Left lung (tissue), 10 donors: ENCODE measurements around the gene PSME1. TPM values are rescaled to one million over a fixed set of nuclear protein-coding genes. Genes with fewer than 3 reads are reported as not detected.

Source experiments
- ATAC-seq: fragments of 200-7000 bp; cut with Tn5 transposase; one replicate; pipeline ENCODE4 v1.9.1; 2020; ENCODE audit warnings: moderate library complexity
- DNase-seq, 4 donors: peaks; one replicate each; pipeline ENCODE4 v3.0.0-alpha.2; 2013 to 2020
- H3K27ac ChIP-seq, 2 donors: fragments of 200-600 bp; sonication (generic) in 1 of 2; one replicate each; pipeline versions ENCODE4 v1.5.0 to v1.8.0; 2020 to 2021
- H3K27me3 ChIP-seq, 2 donors: fragments of 200-600 bp; sonication (generic) in 1 of 2; one replicate each; pipeline versions ENCODE4 v1.5.0 to v1.8.0; 2020 to 2021
- H3K36me3 ChIP-seq, 2 donors: fragments of 200-600 bp; sonication (generic) in 1 of 2; one replicate each; pipeline versions ENCODE4 v1.5.0 to v1.8.0; 2020 to 2021
- H3K4me1 ChIP-seq, 2 donors: fragments of 200-600 bp; one replicate each; pipeline ENCODE4 v1.8.0; 2021
- H3K4me3 ChIP-seq, 2 donors: fragments of 200-600 bp; sonication (generic) in 1 of 2; one replicate each; pipeline versions ENCODE4 v1.5.0 to v1.8.0; 2020 to 2021; ENCODE audit warnings: mild to moderate bottlenecking in 1 of 2
- H3K9me3 ChIP-seq, 2 donors: fragments of 200-600 bp; sonication (generic) in 1 of 2; one replicate each; pipeline versions ENCODE4 v1.5.0 to v1.8.0; 2020 to 2021
- intact Hi-C, 2 donors: fragments of 100-400 bp; cut with DNase I; formaldehyde crosslinking; loops; one replicate each; pipeline versions ENCODE4 v1.11.2 to v1.14.2; 2022
- polyA plus RNA-seq, 6 donors: library from polyadenylated mRNA; unstranded; fragments of 120-200 nt; gene quantifications; one replicate each; pipeline ENCODE4 v1.2.1, GENCODE V29; 2013; ENCODE audit not compliant: insufficient read length in 6 of 6
- total RNA-seq, 2 donors: library from RNA; stranded (reverse); fragmentation: NEBNext Ultra II Directional; extraction: Animal tissue kit (Norgen Biotek cat#: 25700); gene quantifications; one replicate each; pipeline ENCODE4 v1.2.1, GENCODE V29; 2021
- TF ChIP-seq, protein P1 (sequence below), 2 donors: fragments of 200-600 bp; sonication (generic) in 1 of 2; IDR thresholded peaks; one replicate each; pipeline versions ENCODE4 v1.5.0 to v1.8.0; 2021; ENCODE audit warnings: antibody characterized with exemption in 2 of 2
- donor health status: DM: no; HTN: yes; CAD: no.
- donor health status: DM: no; HTN: no; CAD: no.

The PSME1 gene
- total and polyA plus RNA-seq, 8 donors, result 189 to 236 (median 212) TPM

DNA sequence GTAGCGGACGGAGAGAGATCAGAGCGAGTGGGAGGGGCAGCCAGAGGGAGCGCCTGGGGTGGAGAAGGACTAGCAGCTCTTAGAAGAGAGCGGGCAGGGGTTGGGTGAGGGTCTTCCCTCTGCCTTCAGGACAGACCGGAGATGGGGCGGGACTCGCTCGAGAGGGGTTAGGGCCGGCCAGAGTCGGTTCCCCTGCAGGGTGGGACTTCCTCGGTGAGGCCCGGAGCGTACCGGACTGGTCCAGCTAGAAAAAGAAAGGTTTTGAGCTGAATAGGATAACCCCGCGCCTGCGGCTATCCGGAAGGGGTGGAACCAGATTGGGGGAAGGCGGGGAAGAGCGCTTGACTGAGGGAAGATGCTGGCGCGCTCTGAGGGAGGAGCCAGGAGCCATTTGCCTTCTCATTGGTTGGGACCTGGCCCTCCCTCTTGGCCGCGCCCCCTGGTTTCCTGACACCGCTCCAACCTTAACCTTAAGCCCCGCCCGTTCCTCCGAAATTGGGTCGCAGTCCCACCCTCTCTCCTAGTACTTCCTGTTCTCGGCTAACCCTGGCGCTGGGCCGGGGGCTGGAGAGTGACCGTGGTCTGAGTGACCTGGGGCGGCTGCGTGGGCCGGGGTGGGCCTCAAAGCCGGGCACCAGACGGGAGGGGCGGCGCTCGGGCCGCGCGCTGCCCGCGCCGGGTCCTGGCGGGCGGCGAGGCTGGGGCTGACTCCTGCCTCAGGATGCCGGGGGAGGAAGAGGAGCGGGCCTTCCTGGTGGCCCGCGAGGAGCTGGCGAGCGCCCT lies 11.2 kb downstream of the PSME1 start, which contains the start of gene RNF31:
TSS of gene RNF31 (plus strand) at position 521 of the 783 bp plus-strand sequence. CDS start at position 722, 201 bp downstream.
- Histone ChIP-seq H3K27me3 (no peaks in the 10 kb centered on the region), H3K9me3 (no peaks in the 10 kb centered on the region), H3K4me3 (peak within 1 kb of the TSS; percentile 80 to 100), H3K36me3 (peaks cover 0 to 60% of the 10 kb centered on the region in 2 donors), H3K4me1 (peaks cover 13 to 48% of the 10 kb centered on the region in 2 donors), H3K27ac (peak within 1 kb of the TSS; percentile 92 to 95)
- TF ChIP-seq, protein P1, sequence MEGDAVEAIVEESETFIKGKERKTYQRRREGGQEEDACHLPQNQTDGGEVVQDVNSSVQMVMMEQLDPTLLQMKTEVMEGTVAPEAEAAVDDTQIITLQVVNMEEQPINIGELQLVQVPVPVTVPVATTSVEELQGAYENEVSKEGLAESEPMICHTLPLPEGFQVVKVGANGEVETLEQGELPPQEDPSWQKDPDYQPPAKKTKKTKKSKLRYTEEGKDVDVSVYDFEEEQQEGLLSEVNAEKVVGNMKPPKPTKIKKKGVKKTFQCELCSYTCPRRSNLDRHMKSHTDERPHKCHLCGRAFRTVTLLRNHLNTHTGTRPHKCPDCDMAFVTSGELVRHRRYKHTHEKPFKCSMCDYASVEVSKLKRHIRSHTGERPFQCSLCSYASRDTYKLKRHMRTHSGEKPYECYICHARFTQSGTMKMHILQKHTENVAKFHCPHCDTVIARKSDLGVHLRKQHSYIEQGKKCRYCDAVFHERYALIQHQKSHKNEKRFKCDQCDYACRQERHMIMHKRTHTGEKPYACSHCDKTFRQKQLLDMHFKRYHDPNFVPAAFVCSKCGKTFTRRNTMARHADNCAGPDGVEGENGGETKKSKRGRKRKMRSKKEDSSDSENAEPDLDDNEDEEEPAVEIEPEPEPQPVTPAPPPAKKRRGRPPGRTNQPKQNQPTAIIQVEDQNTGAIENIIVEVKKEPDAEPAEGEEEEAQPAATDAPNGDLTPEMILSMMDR (IDR thresholded peaks at IDR 0.05), result no peak
- DNase-seq (peak; percentile 97 to 99 (median 98)), ATAC-seq (peak; percentile 95)
- intact Hi-C loops, result no loop called here

DNA sequence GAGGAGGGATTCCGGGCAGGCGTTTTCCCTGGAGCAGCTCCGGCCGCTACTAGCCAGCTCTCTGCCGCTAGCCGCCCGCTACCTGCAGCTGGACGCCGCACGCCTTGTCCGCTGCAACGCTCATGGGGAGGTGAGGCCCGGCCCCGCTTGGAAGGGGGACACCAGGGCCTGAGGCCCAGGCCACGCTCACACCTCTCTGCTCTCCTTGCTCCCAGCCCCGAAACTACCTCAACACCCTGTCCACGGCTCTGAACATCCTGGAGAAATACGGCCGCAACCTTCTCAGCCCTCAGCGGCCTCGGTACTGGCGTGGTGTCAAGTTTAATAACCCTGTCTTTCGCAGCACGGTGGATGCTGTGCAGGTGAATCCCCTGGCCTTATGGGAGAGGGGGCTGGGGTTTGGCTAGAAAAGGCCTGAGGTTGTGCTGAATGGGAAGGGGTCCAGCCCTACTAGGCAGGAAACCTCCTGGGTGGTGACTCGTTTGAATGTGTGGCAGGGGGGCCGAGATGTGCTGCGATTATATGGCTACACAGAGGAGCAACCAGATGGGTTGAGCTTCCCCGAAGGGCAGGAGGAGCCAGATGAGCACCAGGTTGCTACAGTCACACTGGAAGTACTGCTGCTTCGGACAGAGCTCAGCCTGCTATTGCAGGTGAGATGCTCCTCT lies 11.9 kb downstream of the PSME1 start:
- Histone ChIP-seq H3K27ac (peak overlapping the region; percentile 57 to 95), H3K27me3 (no peaks in the 10 kb centered on the region), H3K36me3 (peaks cover 0 to 60% of the 10 kb centered on the region in 2 donors), H3K9me3 (no peaks in the 10 kb centered on the region), H3K4me3 (peak overlapping the region; percentile 80 to 100), H3K4me1 (peaks cover 12 to 45% of the 10 kb centered on the region in 2 donors)
- TF ChIP-seq, protein P1 (IDR thresholded peaks at IDR 0.05), result no peak
- DNase-seq (no peak), ATAC-seq (no peak)
- intact Hi-C loops, result no loop called here

DNA sequence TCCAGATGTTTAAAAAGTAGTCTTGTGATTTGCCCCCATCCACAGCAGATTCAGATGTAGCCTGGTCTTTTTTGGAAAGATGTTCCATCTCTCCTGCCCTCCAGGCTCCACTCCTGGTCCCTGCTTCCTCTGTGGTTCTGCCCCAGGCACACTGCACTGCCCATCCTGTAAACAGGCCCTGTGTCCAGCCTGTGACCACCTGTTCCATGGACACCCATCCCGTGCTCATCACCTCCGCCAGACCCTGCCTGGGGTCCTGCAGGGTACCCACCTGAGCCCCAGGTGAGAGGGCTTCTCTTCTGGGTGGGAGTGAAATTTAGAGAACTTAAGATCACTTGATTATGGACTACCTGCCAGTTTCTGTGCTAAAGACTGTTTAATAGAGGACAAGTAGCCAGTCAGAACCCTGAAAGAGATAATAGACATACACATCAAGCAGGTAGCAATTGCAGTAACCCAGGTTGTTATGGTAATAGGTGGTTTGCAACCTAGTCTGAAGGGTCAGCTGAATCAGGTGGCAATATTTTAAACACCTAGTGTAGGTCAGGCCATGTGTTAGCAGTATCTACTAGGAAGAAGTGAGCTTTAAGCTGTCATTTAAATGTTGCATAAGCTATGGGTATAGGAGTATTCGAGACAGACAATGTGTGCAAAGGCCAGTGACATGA lies 13.4 kb downstream of the PSME1 start:
- peaks cover 12 to 39% of the 10 kb centered on the region in 2 donors for H3K4me1 ChIP-seq
- H3K27me3 ChIP-seq, result no peaks in the 10 kb centered on the region
- intact Hi-C loops, result no loop called here
- H3K36me3 ChIP-seq, result peaks cover 0 to 60% of the 10 kb centered on the region in 2 donors
- H3K27ac ChIP-seq, result no peak overlapping the region
- H3K9me3 ChIP-seq, result no peaks in the 10 kb centered on the region
- DNase-seq (peak in 1 of 4 donors; percentile 35), ATAC-seq (no peak)
- H3K4me3 ChIP-seq, result no peak overlapping the region
- TF ChIP-seq, protein P1 (IDR thresholded peaks at IDR 0.05), result no peak

DNA sequence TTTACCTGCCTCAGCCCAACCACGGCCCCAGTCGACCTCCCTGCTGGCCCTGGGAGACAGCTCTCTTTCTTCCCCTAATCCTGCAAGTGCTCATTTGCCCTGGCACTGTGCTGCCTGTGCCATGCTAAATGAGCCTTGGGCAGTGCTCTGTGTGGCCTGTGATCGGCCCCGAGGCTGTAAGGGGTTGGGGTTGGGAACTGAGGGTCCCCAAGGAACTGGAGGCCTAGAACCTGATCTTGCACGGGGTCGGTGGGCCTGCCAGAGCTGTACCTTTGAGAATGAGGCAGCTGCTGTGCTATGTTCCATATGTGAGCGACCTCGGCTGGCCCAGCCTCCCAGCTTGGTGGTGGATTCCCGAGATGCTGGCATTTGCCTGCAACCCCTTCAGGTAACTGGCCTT lies 14.1 kb downstream of the PSME1 start:
- no peak overlapping the region for H3K27ac ChIP-seq
- H3K4me1 ChIP-seq, result peaks cover 12 to 36% of the 10 kb centered on the region in 2 donors
- intact Hi-C loops, result no loop called here
- ATAC-seq (no peak), DNase-seq (no peak)
- H3K9me3 ChIP-seq, result no peaks in the 10 kb centered on the region
- TF ChIP-seq, protein P1 (IDR thresholded peaks at IDR 0.05), result no peak
- H3K36me3 ChIP-seq, result peaks cover 0 to 64% of the 10 kb centered on the region in 2 donors
- no peaks in the 10 kb centered on the region for H3K27me3 ChIP-seq
- no peak overlapping the region for H3K4me3 ChIP-seq
